GM12874 (cell line): Measurements from ENCODE around the gene EIF3M.

Experiments used
- CTCF ChIP-seq: IDR thresholded peaks from 2 replicates; pipeline ENCODE4 v1.5.1; 2011; ENCODE audit warnings: low read depth, mild to moderate bottlenecking, control low read depth, low read length, moderate library complexity; ENCODE audit not compliant: insufficient read depth

EIF3M gene

GRCh38 chr11:32630844-32631243, 47.2 kb downstream of the EIF3M start:
- TF ChIP-seq CTCF, result no peak

GRCh38 chr11:32635819-32636218, 52.2 kb downstream of the EIF3M start:
- no peak for TF ChIP-seq CTCF

GRCh38 chr11:32641361-32641760, 57.7 kb downstream of the EIF3M start:
- no peak for TF ChIP-seq CTCF

- no peak for TF ChIP-seq CTCF
Observed at GRCh38 chr11:32643526-32643925, 59.9 kb downstream of the EIF3M start.
